CD14-positive monocyte (primary cell): ENCODE results near the gene NOS1. TPM values are rescaled to one million over a fixed set of nuclear protein-coding genes. Genes with fewer than 3 reads are reported as not detected.

ENCODE experiments used
- DNase-seq, 3 donors: peaks; one replicate each; pipeline ENCODE4 v3.0.0-alpha.2; 2011 to 2022
- H2AFZ ChIP-seq: 2 replicates; pipeline ENCODE4 v1.6.0; 2012; ENCODE audit warnings: mild to moderate bottlenecking, low read depth, low read length, inconsistent platforms; ENCODE audit not compliant: insufficient read depth, poor library complexity, severe bottlenecking
- H3K27ac ChIP-seq, 2 donors: 1 replicate in 1 of 2; 2 replicates in 1 of 2; pipeline ENCODE4 v1.5.1; 2012 to 2013; ENCODE audit warnings: low read length in 2 of 2, control low read depth in 1 of 2, inconsistent platforms in 1 of 2, low read depth in 1 of 2, mild to moderate bottlenecking in 1 of 2
- H3K27me3 ChIP-seq, 2 donors: one replicate each; pipeline versions ENCODE4 v1.6.0 to v1.6.1; 2011 to 2013; ENCODE audit warnings: low read length in 2 of 2; ENCODE audit not compliant: control insufficient read depth in 2 of 2, insufficient read depth in 2 of 2
- H3K36me3 ChIP-seq, 2 donors: replicated peaks in 1 of 2; 1 replicate in 1 of 2; 2 replicates in 1 of 2; pipeline versions ENCODE4 v1.5.1 to v1.6.1; 2012 to 2013; ENCODE audit warnings: low read length in 2 of 2, control low read depth in 1 of 2, inconsistent platforms in 1 of 2, mild to moderate bottlenecking in 1 of 2; ENCODE audit not compliant: insufficient read depth in 2 of 2, control insufficient read depth in 1 of 2
- H3K4me1 ChIP-seq, 2 donors: 1 replicate in 1 of 2; 2 replicates in 1 of 2; pipeline versions ENCODE4 v1.5.1 to v1.6.1; 2012 to 2013; ENCODE audit warnings: low read length in 2 of 2, control low read depth in 1 of 2, inconsistent platforms in 1 of 2, mild to moderate bottlenecking in 1 of 2, moderate library complexity in 1 of 2; ENCODE audit not compliant: insufficient read depth in 2 of 2, control insufficient read depth in 1 of 2
- H3K4me2 ChIP-seq: replicated peaks from 2 replicates; pipeline ENCODE3; 2012; ENCODE audit warnings: low read length, moderate library complexity, mild to moderate bottlenecking; ENCODE audit not compliant: poor library complexity, severe bottlenecking; ENCODE audit errors: extremely low read depth
- H3K4me3 ChIP-seq, 3 experiments: fragments of 200-600 bp in 1 of 3; sonication (generic) in 1 of 3; replicated peaks in 1 of 3; 1 replicate in 2 of 3; 2 replicates in 1 of 3; pipeline ENCODE4 v1.5.1; 2011 to 2013; ENCODE audit warnings: low read length in 3 of 3, mild to moderate bottlenecking in 3 of 3, control low read depth in 2 of 3, low read depth in 2 of 3, inconsistent platforms in 1 of 3, moderate library complexity in 1 of 3
- H3K79me2 ChIP-seq: 2 replicates; pipeline ENCODE4 v1.6.0; 2012; ENCODE audit warnings: mild to moderate bottlenecking, control low read depth, inconsistent platforms, low read length, moderate library complexity; ENCODE audit not compliant: insufficient read depth
- H3K9ac ChIP-seq: 2 replicates; pipeline ENCODE4 v1.6.0; 2017; ENCODE audit warnings: low read length, mild to moderate bottlenecking; ENCODE audit not compliant: insufficient read depth, poor library complexity, severe bottlenecking
- H3K9me3 ChIP-seq, 2 donors: replicated peaks in 1 of 2; 1 replicate in 1 of 2; 2 replicates in 1 of 2; pipeline versions ENCODE4 v1.5.1 to v1.6.1; 2012 to 2013; ENCODE audit warnings: low read length in 2 of 2, control low read depth in 1 of 2; ENCODE audit not compliant: control insufficient read depth in 1 of 2, insufficient read depth in 1 of 2
- H4K20me1 ChIP-seq: 2 replicates; pipeline ENCODE4 v1.6.0; 2012; ENCODE audit warnings: mild to moderate bottlenecking, low read length, control low read depth, moderate library complexity; ENCODE audit not compliant: insufficient read depth
- H3K27ac Mint-ChIP-seq, 7 donors: one replicate each; pipeline ENCODE4 v1.8.0; 2020; ENCODE audit warnings: mild to moderate bottlenecking in 7 of 7, mixed read lengths in 7 of 7, moderate library complexity in 6 of 7, inconsistent platforms in 2 of 7
- H3K27me3 Mint-ChIP-seq, 3 donors: one replicate each; pipeline ENCODE4 v1.8.0; 2021 to 2022; ENCODE audit warnings: low read depth in 3 of 3, mild to moderate bottlenecking in 3 of 3, mixed read lengths in 3 of 3, moderate library complexity in 3 of 3, inconsistent platforms in 1 of 3
- H3K36me3 Mint-ChIP-seq, 2 donors: one replicate each; pipeline ENCODE4 v1.8.0; 2020; ENCODE audit warnings: mixed read lengths in 2 of 2, inconsistent platforms in 1 of 2, mild to moderate bottlenecking in 1 of 2
- H3K4me1 Mint-ChIP-seq: one replicate; pipeline ENCODE4 v1.8.0; 2020; ENCODE audit warnings: mild to moderate bottlenecking, mixed read lengths
- H3K4me3 Mint-ChIP-seq, 2 donors: one replicate each; pipeline ENCODE4 v1.8.0; 2020; ENCODE audit warnings: mild to moderate bottlenecking in 2 of 2, mixed read lengths in 2 of 2, moderate library complexity in 1 of 2
- H3K9me3 Mint-ChIP-seq, 7 donors: one replicate each; pipeline ENCODE4 v1.8.0; 2020 to 2022; ENCODE audit warnings: mixed read lengths in 7 of 7, mild to moderate bottlenecking in 6 of 7, moderate library complexity in 6 of 7, inconsistent platforms in 2 of 7
- WGBS: methylation state at CpG from one replicate; pipeline ENCODE4 v1.1.5; 2013; ENCODE audit warnings: missing lambda C conversion rate; ENCODE audit not compliant: insufficient coverage; 5-methylcytosine and 5-hydroxymethylcytosine counted together
- intact Hi-C, 2 donors: fragments of 100-400 bp; cut with micrococcal nuclease; formaldehyde crosslinking; loops; one replicate each; pipeline versions ENCODE4 v1.15.0 to v1.15.1; 2023
- polyA plus RNA-seq, 3 donors: library from polyadenylated mRNA; depleted of rRNA in 1 of 3; unstranded in 2 of 3; stranded (reverse) in 1 of 3; fragments of 300-500 nt in 2 of 3; fragments of >200 nt in 1 of 3; fragmentation: Illumina TruSeq in 2 of 3; gene quantifications; 1 replicate in 2 of 3; 2 replicates in 1 of 3; pipeline ENCODE4 v1.2.3, GENCODE V29; 2012 to 2021
- TF ChIP-seq, protein P1 (sequence below): fragments of 200-600 bp; IDR thresholded peaks from one replicate; pipeline ENCODE4 v1.8.0; 2022; ENCODE audit warnings: antibody characterized with exemption, mild to moderate bottlenecking

NOS1 gene
- polyA plus RNA-seq, 3 donors = not detected

DNA sequence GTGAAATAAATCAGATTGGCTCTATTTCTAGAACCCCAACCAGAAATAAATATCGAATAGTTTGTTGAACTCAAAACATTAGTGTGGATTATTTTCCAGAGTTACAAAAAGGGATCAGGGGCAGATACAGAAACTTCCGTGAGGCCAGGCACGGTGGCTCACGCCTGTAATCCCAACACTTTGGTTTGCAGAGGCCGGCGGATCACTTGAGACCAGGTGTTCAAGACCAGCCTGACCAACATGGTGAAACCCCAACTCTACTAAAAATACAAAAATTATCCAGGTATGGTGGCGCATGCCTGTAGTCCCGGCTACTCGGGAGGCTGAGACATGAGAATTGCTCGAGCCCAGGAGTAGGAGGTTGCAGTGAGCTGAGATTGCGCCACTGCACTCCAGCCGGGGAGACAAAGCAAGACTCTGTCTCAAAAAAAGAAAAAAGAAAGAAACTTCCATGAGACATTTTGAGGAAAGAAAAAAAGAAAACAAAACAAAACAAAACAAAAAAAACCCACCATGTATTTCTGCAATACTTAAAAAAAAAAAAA, 173.2 kb downstream of the NOS1 start:
- Mint-ChIP-seq H3K4me3 (no peak overlapping the region), H3K36me3 (peaks cover 36 to 49% of the 10 kb centered on the region in 2 donors), H3K27me3 (peaks cover 18 to 32% (median 24%) of the 10 kb centered on the region in 3 donors), H3K9me3 (peaks cover 0 to 8% (median 0%) of the 10 kb centered on the region in 7 donors), H3K27ac (no peak overlapping the region), H3K4me1 (peaks cover 14% of the 10 kb centered on the region)
- Histone ChIP-seq H3K4me2 (no peak overlapping the region), H2AFZ (no peak overlapping the region), H4K20me1 (no peaks in the 10 kb centered on the region), H3K9me3 (no peaks in the 10 kb centered on the region), H3K4me1 (peaks cover 12 to 17% of the 10 kb centered on the region in 2 donors), H3K27ac (no peak overlapping the region), H3K79me2 (peaks cover 6% of the 10 kb centered on the region), H3K4me3 (no peak overlapping the region), H3K36me3 (peaks cover 25 to 42% of the 10 kb centered on the region in 2 donors), H3K9ac (no peak overlapping the region), H3K27me3 (peaks cover 8 to 16% of the 10 kb centered on the region in 2 donors)
- TF ChIP-seq, protein P1, sequence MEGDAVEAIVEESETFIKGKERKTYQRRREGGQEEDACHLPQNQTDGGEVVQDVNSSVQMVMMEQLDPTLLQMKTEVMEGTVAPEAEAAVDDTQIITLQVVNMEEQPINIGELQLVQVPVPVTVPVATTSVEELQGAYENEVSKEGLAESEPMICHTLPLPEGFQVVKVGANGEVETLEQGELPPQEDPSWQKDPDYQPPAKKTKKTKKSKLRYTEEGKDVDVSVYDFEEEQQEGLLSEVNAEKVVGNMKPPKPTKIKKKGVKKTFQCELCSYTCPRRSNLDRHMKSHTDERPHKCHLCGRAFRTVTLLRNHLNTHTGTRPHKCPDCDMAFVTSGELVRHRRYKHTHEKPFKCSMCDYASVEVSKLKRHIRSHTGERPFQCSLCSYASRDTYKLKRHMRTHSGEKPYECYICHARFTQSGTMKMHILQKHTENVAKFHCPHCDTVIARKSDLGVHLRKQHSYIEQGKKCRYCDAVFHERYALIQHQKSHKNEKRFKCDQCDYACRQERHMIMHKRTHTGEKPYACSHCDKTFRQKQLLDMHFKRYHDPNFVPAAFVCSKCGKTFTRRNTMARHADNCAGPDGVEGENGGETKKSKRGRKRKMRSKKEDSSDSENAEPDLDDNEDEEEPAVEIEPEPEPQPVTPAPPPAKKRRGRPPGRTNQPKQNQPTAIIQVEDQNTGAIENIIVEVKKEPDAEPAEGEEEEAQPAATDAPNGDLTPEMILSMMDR = no peak
- no peak for DNase-seq
- WGBS = 85% methylated on average over 2 of the region's 12 CpGs
- intact Hi-C loops = no loop called here

DNA sequence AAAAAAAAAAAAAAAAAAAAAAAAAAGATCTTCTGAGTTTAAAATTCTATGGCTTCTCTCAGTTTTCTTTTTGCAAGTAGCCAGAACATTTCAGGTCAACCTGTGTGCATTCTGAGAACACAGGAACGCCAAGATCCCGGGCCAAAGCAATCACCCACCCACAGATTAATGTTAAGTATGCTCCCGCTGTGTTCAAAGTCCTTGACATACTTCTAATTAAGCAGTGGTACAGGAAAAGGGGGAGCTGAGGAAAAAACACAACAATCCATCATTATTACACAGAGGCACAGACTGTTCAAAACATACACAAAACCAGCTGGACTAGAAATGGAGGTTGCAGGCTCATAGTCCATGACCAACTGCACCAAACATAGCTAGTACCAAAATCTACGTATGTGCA, 174.0 kb downstream of the NOS1 start:
- intact Hi-C loops = no loop called here
- peaks cover 14% of the 10 kb centered on the region for H3K4me1 Mint-ChIP-seq
- Histone ChIP-seq H4K20me1 (no peaks in the 10 kb centered on the region), H3K9me3 (peaks cover 0 to 2% of the 10 kb centered on the region in 2 donors), H2AFZ (no peak overlapping the region), H3K27me3 (peaks cover 8 to 16% of the 10 kb centered on the region in 2 donors), H3K79me2 (peaks cover 6% of the 10 kb centered on the region), H3K4me2 (no peak overlapping the region), H3K27ac (no peak overlapping the region), H3K9ac (no peak overlapping the region), H3K4me1 (peaks cover 12 to 17% of the 10 kb centered on the region in 2 donors), H3K36me3 (peaks cover 25 to 48% of the 10 kb centered on the region in 2 donors), H3K4me3 (no peak overlapping the region)
- DNase-seq = no peak
- peaks cover 0 to 11% (median 0%) of the 10 kb centered on the region in 7 donors for H3K9me3 Mint-ChIP-seq
- no peak overlapping the region for H3K27ac Mint-ChIP-seq
- TF ChIP-seq, protein P1 = no peak
- peaks cover 37 to 56% of the 10 kb centered on the region in 2 donors for H3K36me3 Mint-ChIP-seq
- no peak overlapping the region for H3K4me3 Mint-ChIP-seq
- no CpG with 5 or more reads among the region's 4 CpGs for WGBS
- peaks cover 12 to 24% (median 20%) of the 10 kb centered on the region in 3 donors for H3K27me3 Mint-ChIP-seq
